Endometrial microvascular endothelial cells (primary cell): Measurements from ENCODE around the gene NPAS2. TPM values are rescaled to one million over a fixed set of nuclear protein-coding genes. Genes with fewer than 3 reads are reported as not detected.

Experiments used
- in situ Hi-C: cut with HindIII; loops from 2 replicates; pipeline ENCODE4 v1.10.0; 2017; ENCODE audit warnings: low sequenced_read_pairs, low pct_unique_long_range_greater_than_20kb; ENCODE audit errors: inconsistent ontology term
- total RNA-seq: library from RNA; depleted of rRNA; stranded (reverse); fragments of >200 nt; gene quantifications from one replicate; pipeline ENCODE4 v1.2.3, GENCODE V29; 2015; ENCODE audit errors: inconsistent ontology term

Gene NPAS2
- total RNA-seq, 1 donor from 2014 or later: 0.93 TPM

DNA sequence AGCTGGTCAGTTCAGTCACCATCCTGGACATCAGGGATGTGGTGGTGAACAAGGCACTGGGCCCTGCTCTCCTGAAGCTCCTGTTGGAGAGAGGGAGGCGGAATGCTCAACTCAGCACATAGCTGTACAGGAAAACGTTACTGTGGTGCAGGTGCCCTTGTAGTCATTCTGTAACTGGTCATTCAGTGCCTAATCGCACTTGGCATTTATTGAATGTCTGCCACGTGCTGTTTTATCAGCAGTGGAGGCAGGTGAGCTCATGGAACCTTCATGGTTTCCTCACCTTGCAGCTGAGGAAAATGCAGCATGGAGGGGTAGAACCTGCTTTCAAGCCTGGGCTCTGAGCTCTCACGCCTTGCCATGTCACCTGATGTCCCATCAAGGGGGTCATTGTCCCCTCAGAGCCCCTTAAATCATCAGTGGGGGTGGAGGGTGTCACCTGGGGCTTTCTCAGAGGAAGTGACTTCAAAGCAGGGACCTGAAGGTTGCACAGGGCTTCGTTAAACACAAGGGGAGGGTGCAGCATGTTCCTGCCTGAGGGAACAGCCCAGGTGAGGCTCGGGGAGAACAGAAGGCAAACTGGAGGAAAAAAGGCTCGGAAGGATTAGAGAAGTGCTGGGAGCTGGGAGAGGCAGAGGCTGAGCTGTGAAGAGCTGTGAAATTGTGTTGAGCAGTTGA, 126.1 kb downstream of the NPAS2 start:
- in situ Hi-C loops: no loop called here

DNA sequence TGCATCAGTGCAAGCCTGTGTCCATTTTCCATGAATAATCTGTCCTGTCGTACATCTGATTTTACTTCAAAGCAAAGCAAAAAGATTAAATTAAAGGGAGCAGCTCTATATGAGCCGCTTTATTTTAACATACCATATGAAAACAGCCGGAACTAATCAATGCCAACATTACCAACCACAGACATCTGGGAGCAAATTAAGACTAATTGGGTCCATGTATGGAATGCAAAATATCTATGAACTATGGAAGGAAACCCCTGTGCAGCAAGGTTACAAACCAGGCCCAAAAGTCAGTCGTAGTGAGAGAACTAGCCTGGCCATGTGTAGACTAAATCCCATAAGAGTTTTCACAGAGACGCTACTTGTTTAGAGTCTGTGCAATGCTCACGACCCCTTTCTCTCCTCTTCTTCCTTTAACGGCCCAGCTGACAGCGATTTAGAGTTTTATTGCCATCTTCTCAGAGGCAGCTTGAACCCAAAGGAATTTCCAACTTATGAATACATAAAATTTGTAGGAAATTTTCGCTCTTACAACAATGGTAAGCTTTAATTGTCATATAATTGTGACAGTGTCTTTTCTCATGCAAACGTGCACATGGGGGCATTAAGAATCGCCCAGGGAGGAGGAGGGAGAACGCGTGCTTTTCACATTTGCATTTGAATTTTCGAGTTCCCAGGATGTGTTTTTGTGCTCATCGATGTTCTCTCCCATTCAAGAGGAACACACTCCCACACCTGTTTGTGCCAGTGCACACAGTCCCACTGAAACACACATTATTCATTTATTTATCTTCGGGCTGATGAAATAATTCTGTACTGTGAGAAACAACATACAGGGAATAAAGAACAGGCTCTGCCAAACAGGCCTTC, 129.2 kb downstream of the NPAS2 start:
- in situ Hi-C loops: no loop called here

DNA sequence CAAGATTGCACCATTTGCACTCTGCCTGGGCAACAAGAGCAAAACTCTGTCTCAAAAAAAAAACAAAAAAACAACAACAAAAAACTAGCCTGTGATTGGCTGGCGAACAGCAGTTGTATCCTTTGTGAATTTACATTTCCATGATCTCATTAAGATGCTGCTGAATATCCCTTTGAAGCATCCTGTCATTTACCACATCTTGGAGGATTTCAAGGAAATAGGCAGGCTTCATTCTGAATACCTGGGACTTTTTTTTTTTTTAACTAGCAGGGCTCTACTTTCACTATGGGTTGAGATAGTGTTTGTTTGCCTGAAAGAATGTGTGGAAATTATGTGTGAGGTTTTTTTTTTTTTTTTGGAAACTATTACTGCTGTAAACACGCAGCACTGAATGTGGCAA, 132.6 kb downstream of the NPAS2 start:
- in situ Hi-C loops: no loop called here

DNA sequence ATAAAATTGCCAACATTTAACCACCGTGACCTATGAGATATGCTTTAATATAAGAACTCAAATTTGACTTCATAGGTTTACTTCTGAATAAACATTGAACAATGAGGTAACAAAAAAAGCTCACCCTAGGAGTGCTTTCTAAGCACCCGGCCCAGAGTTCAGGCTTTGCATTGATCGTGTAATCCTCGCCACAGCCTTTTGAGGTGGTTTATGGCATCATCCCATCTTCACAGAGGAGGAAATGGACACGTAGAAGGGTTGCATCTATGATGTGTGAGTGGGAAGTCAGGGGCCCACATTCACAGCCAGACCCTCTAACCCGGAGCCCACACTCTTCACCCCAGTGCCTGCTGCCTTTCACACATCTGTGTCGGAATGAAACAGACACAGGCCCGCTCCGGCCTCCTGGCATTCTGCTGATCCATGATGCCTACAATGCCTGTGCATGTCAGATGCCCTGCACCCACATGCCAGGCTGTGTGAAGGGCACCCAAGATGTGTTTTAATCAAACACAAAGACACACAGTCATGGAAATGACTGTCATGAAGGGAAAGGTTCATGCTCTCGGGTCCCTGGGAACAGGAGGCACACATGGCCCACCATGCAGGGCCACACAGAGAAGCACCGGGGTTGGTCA, 133.6 kb downstream of the NPAS2 start:
- in situ Hi-C loops: no loop called here

DNA sequence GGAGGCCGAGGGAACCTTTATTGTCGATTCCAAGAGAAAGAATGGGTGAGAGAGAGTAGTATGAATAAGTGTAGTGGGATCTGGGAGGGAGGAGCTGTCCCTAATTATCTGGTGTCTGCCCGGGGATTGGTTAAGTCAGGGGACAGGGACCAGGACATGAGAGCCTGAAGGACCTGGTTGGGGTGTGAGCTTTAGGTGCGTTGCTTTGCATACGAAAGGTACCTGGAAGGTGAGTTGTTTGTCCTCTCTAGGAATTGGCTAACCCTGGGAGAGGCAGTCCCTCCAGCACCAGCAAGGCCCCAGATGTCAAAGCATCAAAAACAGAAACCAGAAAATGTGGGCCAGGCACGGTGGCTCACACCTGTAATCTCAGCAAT, 134.1 kb downstream of the NPAS2 start:
- in situ Hi-C loops: no loop called here

DNA sequence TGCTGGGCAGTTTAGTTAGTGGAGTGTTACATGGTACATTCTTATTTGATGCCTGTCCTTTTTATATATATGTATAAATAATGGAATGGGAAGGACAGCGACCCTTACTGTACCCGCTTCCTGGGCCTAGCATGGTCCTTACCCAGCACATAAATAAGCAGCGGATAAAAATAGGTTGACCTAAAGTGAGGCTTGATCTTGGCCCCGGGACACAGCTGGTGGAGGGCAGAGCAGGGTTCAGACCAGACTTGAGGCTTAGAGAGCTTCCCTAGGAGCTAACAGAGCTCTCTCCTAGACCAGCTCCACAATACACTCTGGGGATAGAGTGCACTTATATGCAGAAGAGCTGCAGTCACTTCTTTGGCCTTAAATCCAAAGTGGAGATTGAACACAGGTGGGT, 135.3 kb downstream of the NPAS2 start:
- in situ Hi-C loops: no loop called here

DNA sequence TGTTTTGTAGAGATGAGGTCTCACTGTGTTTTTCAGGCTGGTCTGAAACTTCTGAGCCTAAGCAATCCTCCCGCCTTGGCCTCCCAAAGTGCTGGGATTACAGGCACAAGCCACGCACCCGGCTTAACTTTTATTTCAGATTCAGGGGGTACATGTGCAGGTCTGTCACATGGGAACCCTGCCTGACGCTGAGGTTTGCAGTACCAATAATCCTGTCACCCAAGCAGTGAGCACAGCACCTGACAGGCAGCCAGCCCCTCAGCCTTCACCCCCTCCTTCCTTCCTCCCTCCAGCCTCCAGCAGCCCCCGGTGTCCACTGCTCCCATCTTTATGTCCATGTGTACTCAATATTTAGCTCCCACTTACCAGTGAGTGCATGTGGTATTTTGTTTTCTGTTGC, 136.1 kb downstream of the NPAS2 start:
- in situ Hi-C loops: no loop called here

DNA sequence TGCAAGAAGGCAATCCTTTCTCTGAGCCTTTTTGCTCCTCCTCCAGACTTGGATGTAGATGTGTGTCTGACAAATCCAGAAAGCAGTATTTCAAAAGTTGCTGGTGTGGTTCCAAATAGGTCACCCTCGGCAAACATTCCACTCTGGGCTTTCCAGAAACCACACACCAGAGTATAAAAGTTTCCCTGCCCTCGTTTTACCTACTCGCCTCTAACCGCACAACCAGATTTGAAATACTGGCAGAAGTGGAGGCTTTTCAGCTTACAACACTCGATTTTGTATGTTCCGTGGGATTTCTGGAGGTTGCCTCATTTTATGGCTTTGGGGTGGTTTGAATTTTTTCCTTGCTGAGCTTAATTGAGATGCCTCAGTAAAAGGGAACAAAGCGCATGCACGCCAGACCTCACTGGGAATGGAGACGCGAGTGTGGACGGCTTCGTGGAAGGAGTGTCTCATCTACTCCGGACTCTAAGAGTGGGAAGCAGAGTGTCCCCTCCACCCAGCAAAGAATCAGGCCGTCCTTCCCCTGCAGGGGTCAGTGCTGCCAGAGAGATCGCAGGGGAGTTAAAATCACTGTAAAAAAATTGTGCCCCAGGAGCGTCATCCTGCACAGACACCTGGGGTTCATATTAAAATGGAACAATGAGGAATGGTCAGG, 138.2 kb downstream of the NPAS2 start:
- in situ Hi-C loops: no loop called here

DNA sequence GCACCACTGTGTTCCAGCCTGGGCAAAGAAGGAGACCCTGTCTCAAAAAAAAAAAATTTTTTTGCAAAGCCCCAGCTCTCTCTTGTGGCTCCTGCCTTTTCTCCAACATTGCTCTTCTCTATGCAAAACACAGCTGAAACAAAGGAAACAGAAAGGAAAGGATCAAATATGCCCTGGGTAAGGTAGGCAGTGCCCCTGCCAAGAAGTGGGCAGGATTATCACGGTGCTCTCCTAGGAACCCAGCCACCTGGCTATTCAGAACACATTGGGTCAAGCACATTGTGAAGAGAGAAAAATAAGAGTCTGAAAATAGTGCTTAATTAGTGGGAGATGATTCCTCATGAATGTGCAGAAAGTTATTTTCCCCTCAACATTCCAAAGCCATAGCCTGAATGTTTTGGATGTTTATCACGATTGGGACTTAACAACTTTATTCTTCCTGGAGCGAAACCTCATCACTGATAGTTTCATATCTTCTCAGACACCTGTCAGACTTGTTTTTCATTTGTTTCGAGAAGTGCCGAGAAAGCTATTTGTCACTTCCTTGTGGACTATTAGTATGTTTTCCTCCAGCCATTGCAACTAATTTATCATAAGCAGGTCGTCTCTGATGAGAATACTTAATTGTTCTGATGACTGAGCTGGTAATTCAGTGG, 139.4 kb downstream of the NPAS2 start:
- in situ Hi-C loops: no loop called here

DNA sequence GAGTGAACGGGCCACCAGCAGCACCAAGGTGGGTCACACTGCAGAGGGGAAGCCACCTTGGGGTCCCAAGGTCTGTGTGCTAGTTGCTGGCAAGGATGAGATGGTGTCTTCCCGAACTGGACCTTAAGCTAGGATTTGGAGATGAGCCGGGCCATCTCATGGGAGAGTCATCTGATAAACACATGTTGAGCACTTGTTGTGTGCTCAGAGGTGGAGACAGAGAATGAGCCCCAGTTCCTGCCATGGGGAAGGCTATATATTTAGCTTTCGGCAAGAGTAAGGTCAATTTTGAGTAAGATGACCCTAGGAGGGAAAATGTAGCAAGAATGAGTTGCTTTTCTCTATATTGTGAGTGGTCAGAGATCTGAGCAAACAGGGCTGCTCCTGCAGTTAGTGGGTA, 140.7 kb downstream of the NPAS2 start:
- in situ Hi-C loops: no loop called here

DNA sequence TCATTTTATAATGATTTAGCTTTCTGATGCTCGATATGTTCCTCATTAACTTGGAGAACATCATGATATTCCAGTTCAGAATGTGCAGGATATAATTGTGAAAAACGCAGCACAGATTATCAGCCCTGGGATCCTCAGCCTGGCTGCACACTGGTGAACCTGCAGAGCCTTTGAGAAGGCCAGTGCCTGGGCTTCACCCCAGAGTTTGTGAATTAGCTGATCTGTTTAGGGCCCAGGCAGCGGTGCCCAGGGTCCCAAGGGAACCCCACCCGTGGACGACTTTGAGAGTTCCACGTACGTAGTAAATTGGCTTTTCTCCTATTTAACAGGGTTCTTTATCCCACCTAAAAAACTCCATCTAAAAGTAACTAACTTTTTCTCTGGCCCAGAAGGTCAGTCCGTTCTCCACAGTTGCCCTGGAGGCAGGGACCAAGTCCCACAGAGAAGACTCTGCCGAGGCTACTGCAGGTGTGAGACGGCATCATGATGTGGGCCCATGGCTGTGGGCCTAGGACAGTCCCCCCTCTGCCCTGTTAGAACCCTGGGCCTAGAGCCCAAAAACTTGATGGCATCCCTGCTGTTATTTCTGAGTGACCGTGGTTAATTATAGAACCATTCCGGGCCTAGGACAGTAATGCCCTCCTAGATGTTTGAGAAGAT, 142.6 kb downstream of the NPAS2 start:
- in situ Hi-C loops: no loop called here

DNA sequence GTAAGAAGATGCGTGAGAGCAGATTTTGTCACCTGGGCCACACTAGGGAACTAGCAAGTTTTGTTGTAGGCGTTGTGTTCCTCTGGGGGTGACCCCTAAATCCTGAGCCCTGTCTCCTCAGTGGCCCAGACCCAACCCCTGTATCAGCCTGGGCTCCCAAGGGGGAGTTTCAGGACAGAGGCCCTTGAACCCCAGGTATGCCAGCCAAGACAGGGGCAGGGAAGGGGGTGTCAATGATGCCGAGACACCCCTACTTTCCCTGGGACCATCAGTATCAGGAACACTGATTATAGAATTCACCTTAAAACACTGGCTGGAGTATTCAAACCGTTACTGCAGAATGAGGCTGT, 143.1 kb downstream of the NPAS2 start:
- in situ Hi-C loops: no loop called here

DNA sequence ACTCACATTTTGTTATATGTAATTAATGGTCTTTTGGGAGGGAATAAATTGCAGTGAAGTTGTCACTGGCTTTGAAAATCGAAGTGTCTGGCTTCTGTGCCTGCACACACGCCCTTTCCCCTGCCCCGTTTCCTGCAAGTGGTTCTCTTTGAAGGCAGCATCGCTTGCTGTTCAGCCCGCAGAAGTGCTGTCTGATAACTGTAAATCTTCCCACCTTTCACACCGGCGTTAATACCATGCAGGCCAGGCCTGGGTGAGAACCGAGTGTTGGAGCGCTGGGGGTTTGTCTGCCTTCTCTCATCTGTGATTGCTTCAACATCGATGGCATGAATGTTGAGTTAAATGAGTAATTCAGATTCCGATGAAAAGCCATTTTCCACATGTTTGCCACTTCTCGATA, 144.3 kb downstream of the NPAS2 start:
- in situ Hi-C loops: no loop called here

DNA sequence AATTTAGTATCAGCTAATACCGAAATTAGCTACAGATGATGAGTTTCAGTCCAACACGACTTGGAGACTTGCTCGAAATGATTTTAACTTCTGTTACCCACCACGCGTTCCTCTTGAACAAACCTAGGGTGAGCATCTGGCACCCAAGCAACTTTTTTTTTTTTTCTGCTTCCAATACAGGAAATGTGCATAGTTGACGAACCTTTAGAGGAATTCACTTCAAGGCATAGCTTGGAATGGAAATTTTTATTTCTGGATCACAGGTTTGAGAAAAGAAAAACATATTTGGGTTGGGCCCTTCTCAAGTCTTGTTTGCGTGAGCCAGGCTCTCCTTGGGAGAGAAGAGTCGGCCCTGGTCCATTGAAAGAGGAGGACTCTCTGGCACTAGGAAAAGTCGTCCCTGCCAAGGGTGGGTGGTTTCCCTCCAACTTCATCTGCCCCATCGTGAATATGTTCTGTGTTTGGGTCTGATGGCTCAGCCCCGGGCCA, 144.8 kb downstream of the NPAS2 start:
- in situ Hi-C loops: no loop called here

DNA sequence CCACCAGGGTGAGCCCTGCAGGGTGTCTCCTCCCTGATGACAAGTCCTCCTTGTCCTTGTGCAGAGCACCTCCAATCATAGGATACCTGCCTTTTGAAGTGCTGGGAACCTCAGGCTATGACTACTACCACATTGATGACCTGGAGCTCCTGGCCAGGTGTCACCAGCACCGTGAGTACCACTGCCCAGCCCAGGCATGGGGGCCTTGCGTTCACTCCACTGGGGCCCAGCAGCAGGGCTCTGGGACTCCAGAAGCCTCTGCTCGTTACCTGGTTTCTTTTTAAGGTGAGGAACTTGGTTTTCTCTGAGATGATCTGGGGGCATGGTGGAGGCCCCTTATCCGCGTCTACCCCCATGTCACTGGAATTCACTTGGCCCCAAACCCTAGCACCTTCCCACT, 145.7 kb downstream of the NPAS2 start:
- in situ Hi-C loops: no loop called here

DNA sequence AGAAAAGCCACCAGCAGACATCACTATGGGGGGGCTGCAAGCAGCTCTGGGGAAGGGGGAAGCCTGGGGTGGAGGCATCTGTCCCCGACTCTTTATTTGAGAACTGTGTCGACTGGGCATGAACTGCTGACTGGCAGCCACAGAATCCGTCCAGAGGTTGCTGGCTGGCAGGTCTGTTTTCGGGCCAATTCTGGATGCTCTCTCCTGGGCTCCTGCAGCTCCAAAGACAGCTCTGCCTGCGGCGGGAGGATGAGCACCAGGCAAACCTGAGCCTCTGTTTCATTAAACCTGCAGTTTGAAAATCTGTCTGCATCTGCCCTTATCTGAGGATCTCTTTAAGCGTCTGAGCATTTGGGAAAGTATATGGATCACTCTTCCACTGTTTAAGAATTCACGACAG, 147.8 kb downstream of the NPAS2 start:
- in situ Hi-C loops: no loop called here

DNA sequence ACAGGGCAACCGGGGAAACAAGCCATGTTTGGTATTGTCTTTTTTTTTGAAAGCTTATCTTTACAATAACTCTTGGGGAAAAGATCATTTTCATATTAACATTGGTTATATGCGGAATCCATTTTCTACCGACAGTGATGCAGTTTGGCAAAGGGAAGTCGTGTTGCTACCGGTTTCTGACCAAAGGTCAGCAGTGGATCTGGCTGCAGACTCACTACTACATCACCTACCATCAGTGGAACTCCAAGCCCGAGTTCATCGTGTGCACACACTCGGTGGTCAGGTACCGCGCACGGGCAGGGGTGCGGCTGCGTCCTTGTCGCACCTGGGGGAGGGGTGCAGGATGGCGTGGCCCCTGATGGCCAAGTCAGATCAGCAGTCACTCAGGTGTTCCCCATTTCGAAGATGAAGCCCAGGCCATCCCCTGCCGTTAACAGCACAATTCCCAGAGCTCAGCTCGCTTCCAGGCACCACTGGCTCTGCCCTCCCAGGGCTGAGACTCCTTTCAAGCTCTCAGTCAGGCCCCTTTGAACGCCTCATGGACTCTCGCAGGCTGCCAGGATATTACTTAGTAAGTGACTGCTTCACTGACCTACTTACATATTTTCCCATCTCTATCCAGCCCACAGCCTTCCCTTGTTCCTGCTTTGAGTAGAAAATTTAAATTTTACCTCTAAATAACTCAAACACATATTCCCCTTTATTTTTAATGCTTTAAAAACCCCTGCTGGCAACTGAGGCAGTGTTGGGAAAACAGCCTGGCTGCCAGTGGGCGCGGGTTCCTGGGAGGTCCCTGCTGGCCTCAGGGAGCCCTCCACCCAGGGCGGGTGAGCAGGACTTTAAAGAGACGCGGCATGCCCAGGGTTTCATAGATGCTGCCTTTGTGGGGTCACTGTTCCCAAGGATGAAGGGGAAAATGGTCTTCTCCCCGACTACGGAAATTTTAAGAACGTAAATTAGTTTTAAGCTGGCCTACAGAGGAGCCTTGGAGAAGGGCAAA, 148.5 kb downstream of the NPAS2 start:
- in situ Hi-C loops: no loop called here
